NCI-H1105 (cell line): ENCODE measurements around the gene GPR32.
"Not testable (repeated sequence)": the region's sequence is repeated elsewhere in the genome, so short reads cannot be mapped to it uniquely, and the experiment has no call there.

ENCODE experiments used
- DNase-seq: peaks from one replicate; lab custom pipeline; 2025; lab: John Stamatoyannopoulos, UW

GPR32 gene

GRCh38 chr19:50783848-50784152 lies 13.5 kb downstream of the GPR32 start:
- not testable (repeated sequence) for DNase-seq

- no peak for DNase-seq
These were observed 14.4 kb downstream of the GPR32 start for GRCh38 chr19:50784710-50785109.

- no peak for DNase-seq
These were observed 15.1 kb downstream of the GPR32 start for GRCh38 chr19:50785329-50785728.

GRCh38 chr19:50790396-50790795 lies 20.1 kb downstream of the GPR32 start, which contains the start of gene ACP4:
ACP4 (plus strand) TSS chr19:50790415; CDS start chr19:50790415, 0 bp downstream.
- no peak for DNase-seq

GRCh38 chr19:50790922-50791467 lies 20.7 kb downstream of the GPR32 start:
- DNase-seq = no peak

- no peak for DNase-seq
These were observed 21.5 kb downstream of the GPR32 start for GRCh38 chr19:50791594-50792271.

GRCh38 chr19:50792272-50793250 lies 22.3 kb downstream of the GPR32 start:
- no peak for DNase-seq

GRCh38 chr19:50793558-50794065 lies 23.3 kb downstream of the GPR32 start:
- DNase-seq = no peak

- peak; percentile 36 for DNase-seq
These were observed 24.0 kb downstream of the GPR32 start for GRCh38 chr19:50794074-50794875.

GRCh38 chr19:50794876-50795663 lies 24.8 kb downstream of the GPR32 start:
- DNase-seq = no peak

- no peak for DNase-seq
These were observed 25.4 kb downstream of the GPR32 start for GRCh38 chr19:50795664-50796073.

GRCh38 chr19:50796128-50796633 lies 25.9 kb downstream of the GPR32 start:
- DNase-seq = no peak

GRCh38 chr19:50796634-50797428 lies 26.6 kb downstream of the GPR32 start:
- no peak for DNase-seq

GRCh38 chr19:50797429-50797780 lies 27.1 kb downstream of the GPR32 start:
- DNase-seq = no peak

GRCh38 chr19:50797781-50798658 lies 27.8 kb downstream of the GPR32 start:
- no peak for DNase-seq

GRCh38 chr19:50798659-50799546 lies 28.6 kb downstream of the GPR32 start:
- no peak for DNase-seq

- no peak for DNase-seq
These were observed 29.2 kb downstream of the GPR32 start for GRCh38 chr19:50799547-50799851.

GRCh38 chr19:50801107-50801506 lies 30.8 kb downstream of the GPR32 start:
- no peak for DNase-seq
